Left kidney (tissue), 2 donors: ENCODE results near the gene IQSEC3. TPM values are rescaled to one million over a fixed set of nuclear protein-coding genes. Genes with fewer than 3 reads are reported as not detected.

Source experiments
- DNase-seq: peaks from one replicate; pipeline ENCODE4 v3.0.0-alpha.2; 2013
- polyA plus RNA-seq: library from polyadenylated mRNA; unstranded; fragments of 120-200 nt; gene quantifications from one replicate; pipeline ENCODE4 v1.2.1, GENCODE V29; 2013; ENCODE audit not compliant: insufficient read length

Gene IQSEC3
- polyA plus RNA-seq, 1 donor: 10.8 TPM

GRCh38 chr12:138898-139534, 72.4 kb downstream of the IQSEC3 start:
- peak; percentile 21 for DNase-seq

GRCh38 chr12:139585-139984, 73.0 kb downstream of the IQSEC3 start:
- DNase-seq: peak; percentile 61

GRCh38 chr12:140162-140561, 73.6 kb downstream of the IQSEC3 start:
- DNase-seq: no peak

- DNase-seq: peak; percentile 54
Measured at GRCh38 chr12:143964-144649, 77.5 kb downstream of the IQSEC3 start.

- no peak for DNase-seq
Measured at GRCh38 chr12:144650-145284, 78.2 kb downstream of the IQSEC3 start.

- peak; percentile 47 for DNase-seq
Measured at GRCh38 chr12:145369-145960, 78.9 kb downstream of the IQSEC3 start.

- DNase-seq: no peak
Measured at GRCh38 chr12:147242-147641, 80.7 kb downstream of the IQSEC3 start.

- no peak for DNase-seq
Measured at GRCh38 chr12:148676-149416, 82.3 kb downstream of the IQSEC3 start.

GRCh38 chr12:151579-151978, 85.0 kb downstream of the IQSEC3 start:
- no peak for DNase-seq

- DNase-seq: no peak
Measured at GRCh38 chr12:152440-152839, 85.9 kb downstream of the IQSEC3 start.

- no peak for DNase-seq
Measured at GRCh38 chr12:153080-153746, 86.6 kb downstream of the IQSEC3 start.

- no peak for DNase-seq
Measured at GRCh38 chr12:154058-154457, 87.5 kb downstream of the IQSEC3 start.

GRCh38 chr12:155006-155405, 88.4 kb downstream of the IQSEC3 start:
- DNase-seq: no peak

- DNase-seq: no peak
Measured at GRCh38 chr12:155646-156045, 89.1 kb downstream of the IQSEC3 start.

- no peak for DNase-seq
Measured at GRCh38 chr12:156945-157344, 90.4 kb downstream of the IQSEC3 start.

GRCh38 chr12:157644-158043, 91.1 kb downstream of the IQSEC3 start:
- DNase-seq: no peak

GRCh38 chr12:159156-159782, 92.7 kb downstream of the IQSEC3 start:
- DNase-seq: no peak

GRCh38 chr12:160858-161257, 94.3 kb downstream of the IQSEC3 start:
- DNase-seq: no peak

- no peak for DNase-seq
Measured at GRCh38 chr12:161823-162222, 95.3 kb downstream of the IQSEC3 start.

- DNase-seq: no peak
Measured at GRCh38 chr12:162467-163307, 96.1 kb downstream of the IQSEC3 start.
